ENCODE results near the gene CTBP1.

Gene CTBP1

GRCh38 chr4:1279253-1279652, 30.3 kb upstream of the CTBP1 start:
- DNase-seq = no peak

GRCh38 chr4:1277667-1278665, 29.0 kb upstream of the CTBP1 start:
- DNase-seq = no peak

GRCh38 chr4:1276984-1277383, 28.1 kb upstream of the CTBP1 start:
- DNase-seq = no peak

- DNase-seq = no peak
Observed at GRCh38 chr4:1274871-1275270, 25.9 kb upstream of the CTBP1 start.

- no peak for DNase-seq
Observed at GRCh38 chr4:1271686-1272085, 22.8 kb upstream of the CTBP1 start.

GRCh38 chr4:1269209-1269608, 20.3 kb upstream of the CTBP1 start:
- DNase-seq = no peak

GRCh38 chr4:1266881-1267763, 18.2 kb upstream of the CTBP1 start:
- DNase-seq = no peak

- no peak for DNase-seq
Observed at GRCh38 chr4:1265351-1265750, 16.4 kb upstream of the CTBP1 start.

GRCh38 chr4:1264942-1265341, 16.0 kb upstream of the CTBP1 start:
- no peak for DNase-seq

- DNase-seq = no peak
Observed at GRCh38 chr4:1261107-1261928, 12.4 kb upstream of the CTBP1 start.

- DNase-seq = no peak
Observed at GRCh38 chr4:1260418-1261106, 11.6 kb upstream of the CTBP1 start.

- DNase-seq = no peak
Observed at GRCh38 chr4:1259966-1260365, 11.0 kb upstream of the CTBP1 start.

- DNase-seq = no peak
Observed at GRCh38 chr4:1258457-1258856, 9.5 kb upstream of the CTBP1 start.

- no peak for DNase-seq
Observed at GRCh38 chr4:1255699-1256098, 6.8 kb upstream of the CTBP1 start.

- DNase-seq = no peak
Observed at GRCh38 chr4:1255151-1255550, 6.2 kb upstream of the CTBP1 start.

- DNase-seq = no peak
Observed at GRCh38 chr4:1253831-1254230, 4.9 kb upstream of the CTBP1 start.

GRCh38 chr4:1252928-1253492, 4.1 kb upstream of the CTBP1 start:
- DNase-seq = no peak

GRCh38 chr4:1251773-1252066, 2.8 kb upstream of the CTBP1 start:
- no peak for DNase-seq

GRCh38 chr4:1250921-1251772, 2.2 kb upstream of the CTBP1 start:
- no peak for DNase-seq

GRCh38 chr4:1250527-1250812, 1.5 kb upstream of the CTBP1 start:
- no peak for DNase-seq
